ENCODE data around the gene ZNF319. TPM values are rescaled to one million over a fixed set of nuclear protein-coding genes. Genes with fewer than 3 reads are reported as not detected.

The ZNF319 gene
- total RNA-seq, 4 donors from 2014 or later, result 4.2 to 16.6 (median 11.6) TPM

- 0% methylated on average over 8 of the region's 38 CpGs for WGBS
- peaks cover 50% of the 10 kb centered on the region for H3K4me1 ChIP-seq
- H3K9me3 ChIP-seq, result no peaks in the 10 kb centered on the region
- DNase-seq (ENCODE audit: low spot score in 2 of 2), result no peak
- TF ChIP-seq EP300 (IDR thresholded peaks at IDR 0.05) (no peak), POLR2A (IDR thresholded peaks at IDR 0.05) (no peak), POLR2AphosphoS5 (IDR thresholded peaks at IDR 0.05) (no peak), CTCF (IDR thresholded peaks at IDR 0.05) (no peak)
- no peaks in the 10 kb centered on the region for H3K36me3 ChIP-seq
- H3K4me3 ChIP-seq, result peak overlapping the region; percentile 92
- H3K27ac ChIP-seq, result no peak overlapping the region
- H3K27me3 ChIP-seq, result no peaks in the 10 kb centered on the region
These were observed 26.3 kb upstream of the ZNF319 start for GRCh38 chr16:58026705-58027160.

GRCh38 chr16:58026139-58026704, 25.8 kb upstream of the ZNF319 start:
- Histone ChIP-seq H3K9me3 (no peaks in the 10 kb centered on the region), H3K4me1 (peaks cover 53% of the 10 kb centered on the region), H3K4me3 (peak overlapping the region; percentile 92), H3K27me3 (no peaks in the 10 kb centered on the region), H3K36me3 (no peaks in the 10 kb centered on the region), H3K27ac (peak overlapping the region; percentile 80)
- WGBS, result under 1% methylated on average over 28 of the region's 65 CpGs
- no peak for DNase-seq (ENCODE audit: low spot score in 2 of 2)
- TF ChIP-seq CTCF (IDR thresholded peaks at IDR 0.05) (no peak), POLR2AphosphoS5 (IDR thresholded peaks at IDR 0.05) (no peak), EP300 (IDR thresholded peaks at IDR 0.05) (no peak), POLR2A (IDR thresholded peaks at IDR 0.05) (no peak)

- peak within 1 kb of the TSS; percentile 80 for H3K27ac ChIP-seq
- peak within 1 kb of the TSS; percentile 92 for H3K4me3 ChIP-seq
- TF ChIP-seq EP300 (IDR thresholded peaks at IDR 0.05) (no peak), POLR2AphosphoS5 (IDR thresholded peaks at IDR 0.05) (no peak), CTCF (IDR thresholded peaks at IDR 0.05) (no peak), POLR2A (IDR thresholded peaks at IDR 0.05) (no peak)
- H3K4me1 ChIP-seq, result peaks cover 57% of the 10 kb centered on the region
- WGBS, result 2% methylated on average over 17 of the region's 90 CpGs
- H3K9me3 ChIP-seq, result no peaks in the 10 kb centered on the region
- H3K36me3 ChIP-seq, result no peaks in the 10 kb centered on the region
- peak in 1 of 2 donors; percentile 85 for DNase-seq (ENCODE audit: low spot score in 2 of 2)
- H3K27me3 ChIP-seq, result no peaks in the 10 kb centered on the region
These were observed 25.1 kb upstream of the ZNF319 start, which contains the start of gene MMP15 for GRCh38 chr16:58025351-58026138. Gene MMP15, plus strand, starts transcription at chr16:58025754. Its CDS starts 597 bp downstream, at chr16:58026351.

GRCh38 chr16:58024486-58025350, 24.2 kb upstream of the ZNF319 start:
- H3K27ac ChIP-seq, result no peak overlapping the region
- H3K4me3 ChIP-seq, result peak overlapping the region; percentile 92
- H3K27me3 ChIP-seq, result no peaks in the 10 kb centered on the region
- TF ChIP-seq POLR2A (IDR thresholded peaks at IDR 0.05), result no peak
- TF ChIP-seq CTCF (IDR thresholded peaks at IDR 0.05), result no peak
- no peak for TF ChIP-seq EP300 (IDR thresholded peaks at IDR 0.05)
- TF ChIP-seq POLR2AphosphoS5 (IDR thresholded peaks at IDR 0.05), result no peak
- peaks cover 57% of the 10 kb centered on the region for H3K4me1 ChIP-seq
- H3K9me3 ChIP-seq, result no peaks in the 10 kb centered on the region
- 4% methylated on average over 43 of the region's 57 CpGs for WGBS
- H3K36me3 ChIP-seq, result peaks cover 5% of the 10 kb centered on the region
- no peak for DNase-seq (ENCODE audit: low spot score in 2 of 2)

Measured in suprapubic skin (tissue), 4 donors.